IPS-11a (cell line): Measurements from ENCODE around the gene SWI5.

Source experiments
- H3K4me3 ChIP-seq: one replicate; pipeline ENCODE4 v1.5.1; 2013; ENCODE audit warnings: low read depth, low read length, control low read depth

The SWI5 gene

GRCh38 chr9:128314697-128315096, 38.6 kb downstream of the SWI5 start:
- H3K4me3 ChIP-seq = no peak overlapping the region

- no peak overlapping the region for H3K4me3 ChIP-seq
These were observed 40.3 kb downstream of the SWI5 start for GRCh38 chr9:128316421-128316820.

- H3K4me3 ChIP-seq = no peak overlapping the region
These were observed 41.6 kb downstream of the SWI5 start for GRCh38 chr9:128317629-128318028.

GRCh38 chr9:128321343-128321742, 45.3 kb downstream of the SWI5 start:
- H3K4me3 ChIP-seq = peak overlapping the region; percentile 98

GRCh38 chr9:128321879-128322403, 45.9 kb downstream of the SWI5 start:
- peak overlapping the region; percentile 98 for H3K4me3 ChIP-seq

GRCh38 chr9:128322404-128323211, 46.5 kb downstream of the SWI5 start, which contains the start of the genes COQ4 and TRUB2:
Gene COQ4 (plus strand): TSS chr9:128322839. CDS start chr9:128322859, 20 bp downstream.
Gene TRUB2 (minus strand): TSS chr9:128322447. CDS start chr9:128322408, 39 bp downstream.
- peak within 1 kb of the TSS; percentile 98 for H3K4me3 ChIP-seq

GRCh38 chr9:128323212-128323730, 47.2 kb downstream of the SWI5 start:
- peak overlapping the region; percentile 98 for H3K4me3 ChIP-seq

- peak overlapping the region; percentile 98 for H3K4me3 ChIP-seq
These were observed 47.7 kb downstream of the SWI5 start for GRCh38 chr9:128323791-128324190.

GRCh38 chr9:128324401-128324800, 48.3 kb downstream of the SWI5 start:
- no peak overlapping the region for H3K4me3 ChIP-seq

- no peak overlapping the region for H3K4me3 ChIP-seq
These were observed 49.6 kb downstream of the SWI5 start for GRCh38 chr9:128325629-128326028.

- H3K4me3 ChIP-seq = no peak overlapping the region
These were observed 57.4 kb downstream of the SWI5 start for GRCh38 chr9:128333451-128333869.

GRCh38 chr9:128335161-128335560, 59.1 kb downstream of the SWI5 start:
- no peak overlapping the region for H3K4me3 ChIP-seq

GRCh38 chr9:128335914-128336313, 59.8 kb downstream of the SWI5 start:
- H3K4me3 ChIP-seq = no peak overlapping the region

- H3K4me3 ChIP-seq = no peak overlapping the region
These were observed 61.9 kb downstream of the SWI5 start for GRCh38 chr9:128337936-128338335.
